H1 (cell line): ENCODE data around the gene COL5A1. TPM values are rescaled to one million over a fixed set of nuclear protein-coding genes. Genes with fewer than 3 reads are reported as not detected.

Experiments
- CTCF ChIA-PET: fragments of 300-600 bp; sonication (Branson Sonifier 250); formaldehyde crosslinking; loops from one replicate; lab custom pipeline; 2021; ENCODE audit not compliant: partially characterized antibody; lab: Charles Lee
- POLR2A ChIA-PET: fragments of 300-600 bp; sonication (Branson Sonifier 250); formaldehyde crosslinking; loops from one replicate; lab custom pipeline; 2021; ENCODE audit warnings: inconsistent platforms; ENCODE audit not compliant: partially characterized antibody; lab: Charles Lee
- DNase-seq, 2 experiments: peaks; one replicate each; pipeline versions ENCODE4 v3.0.0 to v3.0.0-alpha.2; 2010 to 2022; ENCODE audit warnings: low spot score in 2 of 2, low read depth in 1 of 2, mixed read lengths in 1 of 2
- FAIRE-seq: peaks from 2 replicates; lab custom pipeline; 2011; peaks lifted over from hg19 to GRCh38; lab: Jason Lieb, UNC
- H2AFZ ChIP-seq: 2 replicates; pipeline ENCODE4 v1.8.1; 2012; ENCODE audit warnings: low read length, inconsistent platforms
- H2AK5ac ChIP-seq: 2 replicates; pipeline ENCODE4 v1.6.1; 2013; ENCODE audit warnings: low read depth, low read length
- H2BK120ac ChIP-seq: replicated peaks from 2 replicates; pipeline ENCODE3; 2013; ENCODE audit warnings: low read depth, low read length, inconsistent platforms
- H2BK12ac ChIP-seq: 2 replicates; pipeline ENCODE4 v1.6.1; 2013; ENCODE audit warnings: low read depth, low read length
- H2BK15ac ChIP-seq: 2 replicates; pipeline ENCODE4 v1.6.1; 2013; ENCODE audit warnings: low read length
- H2BK20ac ChIP-seq: 2 replicates; pipeline ENCODE4 v1.6.1; 2013; ENCODE audit warnings: low read length
- H2BK5ac ChIP-seq: 2 replicates; pipeline ENCODE4 v1.6.1; 2013; ENCODE audit warnings: low read depth, low read length
- H3K14ac ChIP-seq: 2 replicates; pipeline ENCODE4 v1.6.1; 2013; ENCODE audit warnings: inconsistent platforms; ENCODE audit not compliant: insufficient read length
- H3K18ac ChIP-seq: 2 replicates; pipeline ENCODE4 v1.6.1; 2013; ENCODE audit warnings: low read length; ENCODE audit errors: extremely low read depth
- H3K23ac ChIP-seq: 2 replicates; pipeline ENCODE4 v1.6.1; 2013; ENCODE audit warnings: inconsistent platforms; ENCODE audit not compliant: insufficient read length
- H3K23me2 ChIP-seq: 2 replicates; pipeline ENCODE4 v1.6.1; 2013; ENCODE audit warnings: low read depth, low read length
- H3K27ac ChIP-seq: 2 replicates; pipeline ENCODE4 v1.6.1; 2011; ENCODE audit warnings: low read depth, low read length, inconsistent platforms
- H3K27me3 ChIP-seq, 4 experiments: replicated peaks in 1 of 4; 1 replicate in 1 of 4; 2 replicates in 3 of 4; pipeline versions ENCODE4 v1.6.1 to v1.8.1; 2011 to 2013; ENCODE audit warnings: low read length in 3 of 4, mild to moderate bottlenecking in 3 of 4, inconsistent platforms in 2 of 4, mixed read lengths in 2 of 4, moderate library complexity in 1 of 4; ENCODE audit not compliant: control insufficient read depth in 3 of 4, insufficient read depth in 3 of 4; ENCODE audit errors: extremely low read depth in 1 of 4
- H3K36me3 ChIP-seq, 4 experiments: 2 replicates each; pipeline versions ENCODE4 v1.6.1 to v1.8.1; 2011 to 2013; ENCODE audit warnings: mild to moderate bottlenecking in 4 of 4, low read length in 3 of 4, moderate library complexity in 2 of 4, control low read depth in 1 of 4, inconsistent platforms in 1 of 4; ENCODE audit not compliant: insufficient read depth in 4 of 4, control insufficient read depth in 2 of 4
- H3K4ac ChIP-seq: replicated peaks from 2 replicates; pipeline ENCODE3; 2013; ENCODE audit warnings: low read length, low read depth, mixed read lengths, inconsistent platforms; ENCODE audit not compliant: insufficient read length
- H3K4me1 ChIP-seq, 4 experiments: replicated peaks in 1 of 4; 1 replicate in 1 of 4; 2 replicates in 3 of 4; pipeline versions ENCODE4 v1.6.1 to v1.8.1; 2011 to 2013; ENCODE audit warnings: low read length in 3 of 4, inconsistent platforms in 2 of 4, mixed read lengths in 1 of 4; ENCODE audit not compliant: insufficient read depth in 4 of 4, control insufficient read depth in 3 of 4
- H3K4me2 ChIP-seq, 2 experiments: 2 replicates each; pipeline versions ENCODE4 v1.6.1 to v1.8.1; 2011 to 2013; ENCODE audit warnings: low read depth in 2 of 2, low read length in 2 of 2, control low read depth in 1 of 2, inconsistent platforms in 1 of 2, mild to moderate bottlenecking in 1 of 2; ENCODE audit not compliant: insufficient read depth in 1 of 2
- H3K4me3 ChIP-seq, 4 experiments: fragments of 200-600, 300-600 bp in 1 of 4; sonication (generic), shearing (Covaris generic), sonication (Bioruptor Twin) in 1 of 4; 2 replicates each; pipeline versions ENCODE4 v1.5.1 to v1.8.1; 2011 to 2016; ENCODE audit warnings: low read length in 4 of 4, low read depth in 3 of 4, control low read depth in 2 of 4, inconsistent platforms in 2 of 4, mild to moderate bottlenecking in 2 of 4, mixed read lengths in 1 of 4, moderate library complexity in 1 of 4; ENCODE audit not compliant: insufficient read depth in 2 of 4; ENCODE audit errors: extremely low read depth in 1 of 4
- H3K56ac ChIP-seq: replicated peaks from 2 replicates; pipeline ENCODE3; 2013; ENCODE audit warnings: low read depth, mild to moderate bottlenecking, mixed read lengths, low read length, inconsistent platforms; ENCODE audit not compliant: insufficient read length
- H3K79me1 ChIP-seq: 2 replicates; pipeline ENCODE4 v1.6.1; 2013; ENCODE audit warnings: low read depth, low read length, control low read depth
- H3K79me2 ChIP-seq, 2 experiments: 2 replicates each; pipeline versions ENCODE4 v1.6.1 to v1.8.1; 2012 to 2013; ENCODE audit warnings: low read length in 2 of 2, mild to moderate bottlenecking in 2 of 2, inconsistent platforms in 1 of 2; ENCODE audit not compliant: insufficient read depth in 2 of 2, control insufficient read depth in 1 of 2
- H3K9ac ChIP-seq, 4 experiments: replicated peaks in 1 of 4; 1 replicate in 1 of 4; 2 replicates in 3 of 4; pipeline versions ENCODE4 v1.6.1 to v1.8.1; 2011 to 2013; ENCODE audit warnings: low read depth in 3 of 4, low read length in 3 of 4, control low read depth in 2 of 4, mild to moderate bottlenecking in 2 of 4, moderate library complexity in 2 of 4, inconsistent platforms in 1 of 4; ENCODE audit errors: extremely low read depth in 1 of 4
- H3K9me3 ChIP-seq, 2 experiments: 2 replicates each; pipeline versions ENCODE4 v1.6.1 to v1.8.1; 2012 to 2013; ENCODE audit warnings: mild to moderate bottlenecking in 2 of 2, moderate library complexity in 2 of 2, control low read depth in 1 of 2, inconsistent platforms in 1 of 2, low read depth in 1 of 2, low read length in 1 of 2, mixed read lengths in 1 of 2; ENCODE audit not compliant: insufficient read depth in 2 of 2
- H4K20me1 ChIP-seq, 2 experiments: replicated peaks in 1 of 2; 2 replicates each; pipeline versions ENCODE3 to v1.8.1; 2011 to 2013; ENCODE audit warnings: inconsistent platforms in 2 of 2, low read length in 2 of 2, mild to moderate bottlenecking in 1 of 2; ENCODE audit not compliant: insufficient read depth in 2 of 2, control insufficient read depth in 1 of 2
- H4K5ac ChIP-seq: 2 replicates; pipeline ENCODE4 v1.6.1; 2013; ENCODE audit warnings: low read length, low read depth, mixed read lengths, inconsistent platforms; ENCODE audit not compliant: insufficient read length
- H4K8ac ChIP-seq: 2 replicates; pipeline ENCODE4 v1.8.0; 2013; ENCODE audit warnings: mild to moderate bottlenecking, moderate library complexity, low read length, inconsistent platforms; ENCODE audit not compliant: insufficient read depth; ENCODE audit errors: extremely low read depth
- H4K91ac ChIP-seq: replicated peaks from 2 replicates; pipeline ENCODE3; 2013; ENCODE audit warnings: low read length, mixed read lengths, inconsistent platforms; ENCODE audit not compliant: insufficient read length
- ATF3 ChIP-seq: IDR thresholded peaks from 2 replicates; pipeline ENCODE4 v1.6.1; 2011; ENCODE audit warnings: low read depth, mild to moderate bottlenecking, low read length; ENCODE audit not compliant: insufficient read depth
- SAP30 ChIP-seq: fragments of 300-600 bp; sonication (generic); IDR thresholded peaks from 2 replicates; pipeline ENCODE4 v1.7.1; 2012; ENCODE audit warnings: low read length, moderate library complexity, mild to moderate bottlenecking, inconsistent platforms; ENCODE audit not compliant: insufficient read depth, insufficient replicate concordance
- SUZ12 ChIP-seq: fragments of 200-600 bp; sonication (generic); IDR thresholded peaks from 2 replicates; pipeline ENCODE4 v1.6.1; 2012; ENCODE audit warnings: mild to moderate bottlenecking, inconsistent platforms, low read length, moderate library complexity, mixed read lengths
- TEAD4 ChIP-seq: IDR thresholded peaks from 2 replicates; pipeline ENCODE4 v1.6.1; 2012; ENCODE audit warnings: low read depth, low read length, inconsistent platforms, mixed read lengths
- WGBS, 2 experiments: shearing (Covaris generic) in 1 of 2; methylation state at CpG; one replicate each; pipeline versions ENCODE4 v1.1.6 to v1.1.7; 2013 to 2015; ENCODE audit warnings: low lambda C conversion rate in 2 of 2, mixed read lengths in 2 of 2, inconsistent platforms in 1 of 2, low coverage in 1 of 2, missing lambda C conversion rate in 1 of 2; ENCODE audit not compliant: insufficient replicate concordance in 2 of 2, insufficient coverage in 1 of 2, insufficient read length in 1 of 2; ENCODE audit errors: extremely low coverage in 1 of 2, missing lambda C conversion rate in 1 of 2; 5-methylcytosine and 5-hydroxymethylcytosine counted together
- polyA plus RNA-seq, 7 experiments: library from polyadenylated mRNA; depleted of rRNA in 3 of 7; stranded (reverse) in 5 of 7; unstranded in 2 of 7; fragments of >200 nt in 5 of 7; fragments of 200-250 nt in 2 of 7; gene quantifications; 1 replicate in 5 of 7; 2 replicates in 1 of 7; 4 replicates in 1 of 7; pipeline versions ENCODE4 v1.2.1 to v1.2.3, GENCODE V29; 2011 to 2013; ENCODE audit warnings: missing spikeins in 2 of 7, mixed read lengths in 2 of 7
- total RNA-seq: library from RNA; stranded (reverse); fragmentation: NEBNext Ultra II Directional; extraction: Animal tissue kit (Norgen Biotek cat#: 25700); gene quantifications from 2 replicates; pipeline ENCODE4 v1.2.1, GENCODE V29; 2021

Gene COL5A1
- total and polyA plus RNA-seq, 2 of the 8 experiments (the other 6 are each of a cell fraction or from before 2014, with no cell fraction given), result 3.8 to 12.0 TPM

GRCh38 chr9:134760750-134761420 lies 119.3 kb downstream of the COL5A1 start:
- no peak overlapping the region for H3K56ac ChIP-seq
- no peaks in the 10 kb centered on the region for H3K79me1 ChIP-seq
- no peaks in the 10 kb centered on the region for H3K79me2 ChIP-seq
- CTCF ChIA-PET, result no interaction called here
- H2AK5ac ChIP-seq, result no peak overlapping the region
- no peak overlapping the region for H2AFZ ChIP-seq
- H3K23ac ChIP-seq, result no peak overlapping the region
- H3K27ac ChIP-seq, result no peak overlapping the region
- WGBS, 2 experiments, result 93% methylated on average over 18 of the region's 18 CpGs; no CpG with 5 or more reads in 1 of the 2 experiments
- no peak overlapping the region for H4K5ac ChIP-seq
- H3K18ac ChIP-seq, result no peak overlapping the region
- POLR2A ChIA-PET, result no interaction called here
- H4K91ac ChIP-seq, result no peak overlapping the region
- no peak overlapping the region for H2BK120ac ChIP-seq
- no peaks in the 10 kb centered on the region for H3K27me3 ChIP-seq
- H3K4me1 ChIP-seq, result no peaks in the 10 kb centered on the region
- peaks cover 15% of the 10 kb centered on the region; the same call in 1 of the 2 replicates for H3K23me2 ChIP-seq
- H3K14ac ChIP-seq, result no peak overlapping the region
- no peak overlapping the region for H2BK5ac ChIP-seq
- FAIRE-seq (no peak), DNase-seq (no peak)
- H3K9me3 ChIP-seq, result peaks cover 0 to 4% of the 10 kb centered on the region in 2 experiments; a peak in 2 of 4 replicates
- no peak overlapping the region for H3K4me2 ChIP-seq
- 0 out of 2 replicates have a peak overlapping the region, but pooled peaks have one; percentile 9 for H2BK20ac ChIP-seq
- no peak overlapping the region for H3K4ac ChIP-seq
- H2BK15ac ChIP-seq, result peak overlapping the region; percentile 31; the same call in 1 of the 2 replicates
- no peak overlapping the region; the same call in 1 of the 2 replicates for H4K8ac ChIP-seq
- no peak overlapping the region; the same call in 1 of the 2 replicates for H2BK12ac ChIP-seq
- no peak overlapping the region for H3K9ac ChIP-seq
- H4K20me1 ChIP-seq, result peaks cover 0 to 15% of the 10 kb centered on the region in 2 experiments
- H3K36me3 ChIP-seq, result no peaks in the 10 kb centered on the region
- no peak overlapping the region for H3K4me3 ChIP-seq
- TF ChIP-seq SUZ12 (no peak), SAP30 (no peak), TEAD4 (no peak), ATF3 (no peak)
